Measurements from ENCODE around the gene ZNF576.

ZNF576 gene

DNA sequence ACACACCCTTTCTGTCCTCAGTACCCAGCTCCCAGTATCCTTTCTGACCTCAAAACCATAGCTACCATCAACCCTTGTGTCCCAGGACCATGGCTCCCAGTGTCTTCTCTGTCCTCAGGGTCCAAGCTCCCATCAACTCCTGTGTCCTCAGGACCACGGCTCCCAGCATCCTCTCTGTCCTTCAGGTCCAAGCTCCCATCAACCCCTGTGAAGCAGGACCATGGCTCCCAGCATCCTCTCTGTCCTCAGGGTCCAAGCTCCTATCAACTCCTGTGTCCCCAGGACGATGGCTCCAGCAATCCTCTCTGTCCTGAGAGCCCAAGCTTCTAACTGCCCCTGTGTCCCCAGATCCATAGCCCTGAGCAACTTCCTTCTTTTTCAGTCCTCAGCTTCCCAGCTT, 44.9 kb downstream of the ZNF576 start:
- TF ChIP-seq, protein P1, sequence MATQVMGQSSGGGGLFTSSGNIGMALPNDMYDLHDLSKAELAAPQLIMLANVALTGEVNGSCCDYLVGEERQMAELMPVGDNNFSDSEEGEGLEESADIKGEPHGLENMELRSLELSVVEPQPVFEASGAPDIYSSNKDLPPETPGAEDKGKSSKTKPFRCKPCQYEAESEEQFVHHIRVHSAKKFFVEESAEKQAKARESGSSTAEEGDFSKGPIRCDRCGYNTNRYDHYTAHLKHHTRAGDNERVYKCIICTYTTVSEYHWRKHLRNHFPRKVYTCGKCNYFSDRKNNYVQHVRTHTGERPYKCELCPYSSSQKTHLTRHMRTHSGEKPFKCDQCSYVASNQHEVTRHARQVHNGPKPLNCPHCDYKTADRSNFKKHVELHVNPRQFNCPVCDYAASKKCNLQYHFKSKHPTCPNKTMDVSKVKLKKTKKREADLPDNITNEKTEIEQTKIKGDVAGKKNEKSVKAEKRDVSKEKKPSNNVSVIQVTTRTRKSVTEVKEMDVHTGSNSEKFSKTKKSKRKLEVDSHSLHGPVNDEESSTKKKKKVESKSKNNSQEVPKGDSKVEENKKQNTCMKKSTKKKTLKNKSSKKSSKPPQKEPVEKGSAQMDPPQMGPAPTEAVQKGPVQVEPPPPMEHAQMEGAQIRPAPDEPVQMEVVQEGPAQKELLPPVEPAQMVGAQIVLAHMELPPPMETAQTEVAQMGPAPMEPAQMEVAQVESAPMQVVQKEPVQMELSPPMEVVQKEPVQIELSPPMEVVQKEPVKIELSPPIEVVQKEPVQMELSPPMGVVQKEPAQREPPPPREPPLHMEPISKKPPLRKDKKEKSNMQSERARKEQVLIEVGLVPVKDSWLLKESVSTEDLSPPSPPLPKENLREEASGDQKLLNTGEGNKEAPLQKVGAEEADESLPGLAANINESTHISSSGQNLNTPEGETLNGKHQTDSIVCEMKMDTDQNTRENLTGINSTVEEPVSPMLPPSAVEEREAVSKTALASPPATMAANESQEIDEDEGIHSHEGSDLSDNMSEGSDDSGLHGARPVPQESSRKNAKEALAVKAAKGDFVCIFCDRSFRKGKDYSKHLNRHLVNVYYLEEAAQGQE (IDR thresholded peaks at IDR 0.05; ENCODE audit: insufficient read depth in 1 of 2, low read depth in 2 of 2, low read length in 2 of 2): no peak
- TF ChIP-seq POLR2AphosphoS5 (IDR thresholded peaks at IDR 0.05; ENCODE audit: low read depth, low read length) (no peak), SIN3A (IDR thresholded peaks at IDR 0.05; ENCODE audit: borderline replicate concordance, insufficient read depth, low read length) (no peak), TAF1 (IDR thresholded peaks at IDR 0.05; ENCODE audit: borderline replicate concordance, insufficient read depth, low read length) (no peak), FOXP2 (optimal IDR thresholded peaks at IDR 0.05; ENCODE audit: borderline replicate concordance, extremely low read depth, extremely low read length, insufficient read depth) (no peak)

DNA sequence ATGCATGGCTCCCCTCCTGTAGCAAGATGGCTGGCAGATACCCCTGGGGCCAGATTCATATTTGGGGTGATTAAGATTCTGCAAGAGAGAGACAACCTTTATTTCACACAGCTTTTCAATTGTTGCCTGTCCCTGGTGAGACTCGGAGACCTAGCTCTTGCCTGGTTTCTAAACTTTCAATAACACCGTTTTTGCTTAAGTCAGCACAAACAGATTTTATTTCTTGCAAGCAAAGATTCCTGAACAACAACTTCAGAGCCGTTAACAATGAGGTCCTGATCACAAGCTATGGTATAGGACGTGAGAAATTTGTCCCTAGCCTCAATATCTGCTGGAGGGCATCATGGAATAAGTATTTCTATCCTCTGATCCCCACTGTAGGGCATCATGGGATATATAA, 46.1 kb downstream of the ZNF576 start:
- no peak for TF ChIP-seq TAF1 (IDR thresholded peaks at IDR 0.05; ENCODE audit: borderline replicate concordance, insufficient read depth, low read length)
- TF ChIP-seq POLR2AphosphoS5 (IDR thresholded peaks at IDR 0.05; ENCODE audit: low read depth, low read length): no peak
- TF ChIP-seq, protein P1 (IDR thresholded peaks at IDR 0.05; ENCODE audit: insufficient read depth in 1 of 2, low read depth in 2 of 2, low read length in 2 of 2): no peak
- no peak for TF ChIP-seq SIN3A (IDR thresholded peaks at IDR 0.05; ENCODE audit: borderline replicate concordance, insufficient read depth, low read length)
- no peak for TF ChIP-seq FOXP2 (optimal IDR thresholded peaks at IDR 0.05; ENCODE audit: borderline replicate concordance, extremely low read depth, extremely low read length, insufficient read depth)

DNA sequence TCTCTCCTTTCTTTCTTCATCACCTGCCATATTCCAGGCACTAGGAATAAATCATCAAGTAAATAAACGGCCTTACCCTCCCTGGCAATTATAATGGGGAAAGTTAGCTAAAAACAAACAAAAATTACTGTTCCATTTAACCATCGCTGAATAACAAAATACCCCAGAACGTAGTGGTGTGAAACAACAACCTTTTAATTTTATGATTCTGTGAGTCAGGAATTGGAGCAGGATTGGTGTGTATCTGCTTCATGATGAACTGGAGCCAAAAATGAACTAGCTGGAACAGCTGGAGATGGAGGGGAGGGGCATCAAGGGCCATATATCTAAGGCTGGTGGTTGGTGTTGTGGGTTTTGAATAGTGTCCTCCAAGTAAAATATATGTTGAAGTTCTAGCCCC, 46.9 kb downstream of the ZNF576 start:
- TF ChIP-seq SIN3A (IDR thresholded peaks at IDR 0.05; ENCODE audit: borderline replicate concordance, insufficient read depth, low read length): no peak
- TF ChIP-seq FOXP2 (optimal IDR thresholded peaks at IDR 0.05; ENCODE audit: borderline replicate concordance, extremely low read depth, extremely low read length, insufficient read depth): no peak
- no peak for TF ChIP-seq POLR2AphosphoS5 (IDR thresholded peaks at IDR 0.05; ENCODE audit: low read depth, low read length)

DNA sequence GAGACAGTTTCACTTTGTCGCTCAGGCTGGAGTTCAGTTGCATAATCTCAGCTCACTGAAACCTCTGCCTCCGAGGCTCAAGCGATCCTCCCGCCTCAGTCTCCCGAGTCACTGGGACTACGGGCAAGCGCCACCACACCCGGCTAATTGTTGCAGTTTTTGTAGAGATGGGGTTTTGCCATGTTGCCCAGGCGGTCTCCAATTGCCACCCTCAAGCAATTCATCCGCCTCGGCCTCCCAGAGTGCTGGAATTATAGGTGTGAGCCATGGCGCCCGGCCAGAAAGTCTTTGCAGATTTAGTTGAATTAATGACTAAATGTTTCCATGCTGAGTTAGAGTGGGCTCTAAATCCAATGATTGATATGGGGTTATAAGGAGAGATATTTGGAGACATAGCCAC, 47.8 kb downstream of the ZNF576 start:
- no peak for TF ChIP-seq SIN3A (IDR thresholded peaks at IDR 0.05; ENCODE audit: borderline replicate concordance, insufficient read depth, low read length)
- TF ChIP-seq, protein P1 (IDR thresholded peaks at IDR 0.05; ENCODE audit: insufficient read depth in 1 of 2, low read depth in 2 of 2, low read length in 2 of 2): no peak
- TF ChIP-seq FOXP2 (optimal IDR thresholded peaks at IDR 0.05; ENCODE audit: borderline replicate concordance, extremely low read depth, extremely low read length, insufficient read depth): no peak
- TF ChIP-seq POLR2AphosphoS5 (IDR thresholded peaks at IDR 0.05; ENCODE audit: low read depth, low read length): no peak
- TF ChIP-seq TAF1 (IDR thresholded peaks at IDR 0.05; ENCODE audit: borderline replicate concordance, insufficient read depth, low read length): no peak

DNA sequence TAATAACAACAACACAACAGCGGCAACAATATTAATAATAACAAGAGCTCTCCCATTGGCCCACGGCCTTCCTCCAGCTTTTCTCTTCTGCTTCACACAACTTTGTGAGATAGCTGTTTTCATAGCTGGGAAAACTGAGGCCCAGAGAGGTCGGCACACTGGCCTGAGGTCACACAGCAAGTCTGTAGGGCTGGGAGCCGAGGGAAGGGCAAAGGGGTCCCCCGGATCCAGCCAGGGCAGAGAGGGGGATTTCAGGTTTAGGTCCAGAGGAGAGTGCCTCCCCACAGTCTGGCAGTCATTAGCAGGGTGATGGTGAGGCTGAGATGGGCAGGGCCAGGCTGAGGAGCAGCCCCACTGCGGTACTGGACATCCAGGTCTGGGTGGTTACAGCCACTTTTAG, 52.2 kb downstream of the ZNF576 start:
- TF ChIP-seq SIN3A (IDR thresholded peaks at IDR 0.05; ENCODE audit: borderline replicate concordance, insufficient read depth, low read length) (no peak), TAF1 (IDR thresholded peaks at IDR 0.05; ENCODE audit: borderline replicate concordance, insufficient read depth, low read length) (no peak)

DNA sequence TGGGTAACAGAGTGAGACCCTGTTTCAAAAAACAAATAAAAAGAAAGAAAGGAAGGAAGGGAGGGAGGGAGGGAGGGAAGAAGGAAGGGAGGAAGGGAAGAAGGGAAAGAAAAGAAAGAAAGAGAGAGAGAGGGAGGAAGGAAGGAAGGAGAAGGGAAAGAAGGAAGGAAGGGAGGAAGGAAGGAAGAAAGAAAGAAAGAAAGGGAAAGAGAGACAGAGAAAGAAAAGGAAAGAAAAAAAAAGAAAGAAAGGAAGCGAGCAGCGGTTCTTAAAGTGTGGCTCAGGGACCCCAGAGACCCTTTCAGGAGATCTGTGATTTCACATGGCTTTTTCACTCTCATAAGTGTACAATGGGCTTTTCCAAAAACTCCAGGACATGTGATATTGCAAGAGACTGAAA, 53.1 kb downstream of the ZNF576 start:
- TF ChIP-seq FOXP2 (optimal IDR thresholded peaks at IDR 0.05; ENCODE audit: borderline replicate concordance, extremely low read depth, extremely low read length, insufficient read depth): no peak
- TF ChIP-seq, protein P1 (IDR thresholded peaks at IDR 0.05; ENCODE audit: insufficient read depth in 1 of 2, low read depth in 2 of 2, low read length in 2 of 2): no peak
- TF ChIP-seq SIN3A (IDR thresholded peaks at IDR 0.05; ENCODE audit: borderline replicate concordance, insufficient read depth, low read length): no peak
- TF ChIP-seq TAF1 (IDR thresholded peaks at IDR 0.05; ENCODE audit: borderline replicate concordance, insufficient read depth, low read length): no peak
- TF ChIP-seq POLR2AphosphoS5 (IDR thresholded peaks at IDR 0.05; ENCODE audit: low read depth, low read length): no peak
